OCI-LY3 (cell line): ENCODE measurements around the gene OR8G5.

ENCODE experiments used
- EZH2phosphoT487 ChIP-seq: fragments of 200-600 bp; shearing (Covaris generic); IDR thresholded peaks from 2 replicates; pipeline ENCODE4 v1.6.1; 2018; ENCODE audit warnings: antibody characterized with exemption, mixed run types, low read depth
- TF ChIP-seq, protein P1 (sequence below): fragments of 200-600, 300-600 bp; sonication (generic); IDR thresholded peaks from 2 replicates; pipeline ENCODE4 v1.5.1; 2014; ENCODE audit warnings: antibody characterized with exemption, low read length, low read depth

DNA sequence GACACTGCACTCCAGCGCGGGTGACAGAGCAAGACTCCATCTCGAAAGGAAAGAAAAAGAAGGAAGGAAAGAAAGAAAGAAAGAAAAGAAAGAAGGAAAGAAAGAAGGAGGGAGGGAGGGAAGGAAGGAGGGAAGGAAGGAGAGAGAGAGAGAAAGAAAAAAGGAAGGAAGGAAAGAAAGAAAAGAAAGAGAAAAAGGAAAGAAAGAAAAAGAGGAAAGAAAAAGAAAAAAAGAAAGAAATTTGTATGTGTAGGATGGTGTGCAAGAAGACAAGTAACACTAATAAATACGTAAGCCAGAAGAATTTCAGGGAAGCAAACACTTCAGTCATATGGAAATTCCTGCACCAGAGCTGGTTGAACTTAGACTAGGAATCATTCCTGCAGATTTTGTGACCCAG, 57.0 kb downstream of the OR8G5 start:
- TF ChIP-seq, protein P1, sequence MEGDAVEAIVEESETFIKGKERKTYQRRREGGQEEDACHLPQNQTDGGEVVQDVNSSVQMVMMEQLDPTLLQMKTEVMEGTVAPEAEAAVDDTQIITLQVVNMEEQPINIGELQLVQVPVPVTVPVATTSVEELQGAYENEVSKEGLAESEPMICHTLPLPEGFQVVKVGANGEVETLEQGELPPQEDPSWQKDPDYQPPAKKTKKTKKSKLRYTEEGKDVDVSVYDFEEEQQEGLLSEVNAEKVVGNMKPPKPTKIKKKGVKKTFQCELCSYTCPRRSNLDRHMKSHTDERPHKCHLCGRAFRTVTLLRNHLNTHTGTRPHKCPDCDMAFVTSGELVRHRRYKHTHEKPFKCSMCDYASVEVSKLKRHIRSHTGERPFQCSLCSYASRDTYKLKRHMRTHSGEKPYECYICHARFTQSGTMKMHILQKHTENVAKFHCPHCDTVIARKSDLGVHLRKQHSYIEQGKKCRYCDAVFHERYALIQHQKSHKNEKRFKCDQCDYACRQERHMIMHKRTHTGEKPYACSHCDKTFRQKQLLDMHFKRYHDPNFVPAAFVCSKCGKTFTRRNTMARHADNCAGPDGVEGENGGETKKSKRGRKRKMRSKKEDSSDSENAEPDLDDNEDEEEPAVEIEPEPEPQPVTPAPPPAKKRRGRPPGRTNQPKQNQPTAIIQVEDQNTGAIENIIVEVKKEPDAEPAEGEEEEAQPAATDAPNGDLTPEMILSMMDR, result no peak
- TF ChIP-seq EZH2phosphoT487, result no peak
